ENCODE results near the gene LDHB. TPM values are rescaled to one million over a fixed set of nuclear protein-coding genes. Genes with fewer than 3 reads are reported as not detected.

The LDHB gene
- total RNA-seq, 1 experiment from 2014 or later, result 1,454 TPM

DNA sequence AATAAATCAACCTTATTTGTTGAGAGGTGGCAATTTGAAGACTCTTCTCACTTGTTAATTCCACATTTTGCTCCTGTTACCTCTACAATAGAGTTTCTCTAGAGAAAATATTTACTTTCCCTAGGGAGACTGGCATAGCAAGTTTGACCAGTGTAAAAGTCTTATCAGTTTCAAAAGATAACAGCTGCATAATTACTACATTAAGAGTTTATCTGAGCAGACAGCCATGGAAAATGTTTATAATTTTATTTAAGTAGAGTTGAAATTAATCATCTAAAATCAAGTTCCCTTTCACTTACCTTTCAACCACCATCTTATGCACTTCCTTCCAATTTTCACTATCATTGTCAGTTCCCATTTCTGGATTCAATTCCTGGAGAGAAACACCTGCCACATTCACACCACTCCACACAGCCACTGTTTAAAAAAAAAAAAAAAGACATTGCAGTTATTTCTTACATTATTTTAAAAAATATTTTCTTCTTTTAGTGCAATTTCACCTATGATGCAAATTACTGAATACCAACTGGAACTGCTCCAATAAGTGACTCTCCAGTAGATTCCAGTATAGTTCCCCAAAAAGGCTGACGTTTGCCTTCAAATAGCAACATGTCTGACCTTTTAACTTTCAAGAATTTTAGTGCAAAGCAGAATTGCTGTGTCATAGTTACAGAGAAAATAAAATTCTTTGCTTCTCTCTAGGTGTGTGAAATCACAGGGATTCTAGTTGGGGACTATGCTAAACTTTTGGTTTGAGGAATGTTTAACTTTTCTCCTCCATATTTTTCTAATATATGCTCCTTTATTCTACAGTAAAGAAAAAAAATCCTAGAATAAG lies 19.4 kb downstream of the LDHB start:
- H3K27ac ChIP-seq (ENCODE audit: low read depth, low read length), result no peak overlapping the region
- H4K20me1 ChIP-seq (ENCODE audit: insufficient read depth), result peaks cover 56% of the 10 kb centered on the region
- ATAC-seq, result no peak
- TF ChIP-seq TCF7L2 (IDR thresholded peaks at IDR 0.05; ENCODE audit: borderline replicate concordance, extremely low read depth, insufficient read depth, insufficient read length) (no peak), POLR2AphosphoS5 (IDR thresholded peaks at IDR 0.05; ENCODE audit: low read depth, low read length) (no peak), FOSL1 (IDR thresholded peaks at IDR 0.05; ENCODE audit: low read depth) (no peak), ZBTB33 (IDR thresholded peaks at IDR 0.05; ENCODE audit: extremely low read depth, insufficient replicate concordance, low read length) (no peak), EZH2phosphoT487 (IDR thresholded peaks at IDR 0.05; ENCODE audit: borderline replicate concordance) (no peak), ZFX (IDR thresholded peaks at IDR 0.05) (no peak), SIN3A (IDR thresholded peaks at IDR 0.05; ENCODE audit: low read depth) (no peak), JUND (IDR thresholded peaks at IDR 0.05) (no peak), RAD21 (IDR thresholded peaks at IDR 0.05; ENCODE audit: low read depth) (no peak)
- ChIA-PET CTCF (no interaction called here), POLR2A (no interaction called here), RAD21 (ENCODE audit: low non-redundant PET in 1 of 2, low total read pairs in 2 of 2, uncharacterized antibody in 2 of 2, unreplicated experiment in 2 of 2) (no interaction called here)
- H3K36me3 ChIP-seq (ENCODE audit: control insufficient read depth in 1 of 2, insufficient read depth in 2 of 2, low read length in 2 of 2), result peaks cover 78 to 81% of the 10 kb centered on the region in 2 experiments
- intact Hi-C loops (cut with micrococcal nuclease), result no loop called here
- no peaks in the 10 kb centered on the region for H3K4me1 ChIP-seq (ENCODE audit: control insufficient read depth in 1 of 2, insufficient read depth in 2 of 2, low read length in 2 of 2)
- no peak overlapping the region for H3K4me2 ChIP-seq (ENCODE audit: low read length)
- DNase-seq (ENCODE audit: low read depth, low spot score), result no peak
- no peaks in the 10 kb centered on the region for H3K9me3 ChIP-seq (ENCODE audit: control insufficient read depth in 1 of 2, insufficient read depth in 1 of 2, low read depth in 1 of 2, low read length in 2 of 2)
- peaks cover 56% of the 10 kb centered on the region for H3K79me2 ChIP-seq (ENCODE audit: insufficient read depth, low read length)
- no TSS peak for BruUV-seq (replicated peaks)
- H3K27me3 ChIP-seq (ENCODE audit: insufficient read depth, low read length), result no peaks in the 10 kb centered on the region
- no peak overlapping the region for H2AFZ ChIP-seq (ENCODE audit: low read depth, low read length, poor library complexity, severe bottlenecking)
- H3K9ac ChIP-seq (ENCODE audit: low read length), result no peak overlapping the region
- no peak overlapping the region for H3K4me3 ChIP-seq (replicated peaks in 1 of 2; ENCODE audit: low read depth in 1 of 2, low read length in 2 of 2)
- H3K9me2 ChIP-seq (ENCODE audit: insufficient read depth), result no peaks in the 10 kb centered on the region

All from HCT116 (cell line).